Left ventricle myocardium inferior (tissue), 1 donor: ENCODE data around the gene ABR. TPM values are rescaled to one million over a fixed set of nuclear protein-coding genes. Genes with fewer than 3 reads are reported as not detected.
A peak's percentile ranks its signal among the peaks of the same experiment; 100 is the strongest.

ENCODE experiments used
- DNase-seq: peaks from one replicate; pipeline ENCODE4 v3.0.0-alpha.2; 2020
- H3K27ac ChIP-seq: fragments of 200-600 bp; replicated peaks from 2 replicates; pipeline ENCODE4 v1.8.0; 2021
- H3K27me3 ChIP-seq: fragments of 200-600 bp; 2 replicates; pipeline ENCODE4 v1.8.0; 2021; ENCODE audit warnings: low read depth
- H3K36me3 ChIP-seq: fragments of 200-600 bp; 2 replicates; pipeline ENCODE4 v1.8.0; 2021
- H3K4me1 ChIP-seq: fragments of 200-600 bp; 2 replicates; pipeline ENCODE4 v1.8.0; 2021
- H3K4me3 ChIP-seq: fragments of 200-600 bp; 2 replicates; pipeline ENCODE4 v1.8.0; 2021; ENCODE audit warnings: mild to moderate bottlenecking, moderate library complexity
- H3K9me3 ChIP-seq: fragments of 200-600 bp; replicated peaks from 2 replicates; pipeline ENCODE4 v1.8.0; 2021
- intact Hi-C: fragments of 100-400 bp; cut with micrococcal nuclease; formaldehyde crosslinking; loops from one replicate; pipeline ENCODE4 v1.11.0; 2022
- total RNA-seq: library from RNA; stranded (reverse); fragmentation: NEBNext Ultra II Directional; extraction: Animal tissue kit (Norgen Biotek cat#: 25700); gene quantifications from one replicate; pipeline ENCODE4 v1.2.1, GENCODE V29; 2021
- TF ChIP-seq, protein P1 (sequence below): fragments of 200-600 bp; IDR thresholded peaks from 2 replicates; pipeline ENCODE4 v1.8.0; 2021; ENCODE audit warnings: antibody characterized with exemption, mild to moderate bottlenecking, borderline replicate concordance
- donor health status: DM: no; HTN: yes; CAD: no; lungs with severe emphysema.

The ABR gene
- total RNA-seq, 1 donor from 2014 or later, result 170 TPM

DNA sequence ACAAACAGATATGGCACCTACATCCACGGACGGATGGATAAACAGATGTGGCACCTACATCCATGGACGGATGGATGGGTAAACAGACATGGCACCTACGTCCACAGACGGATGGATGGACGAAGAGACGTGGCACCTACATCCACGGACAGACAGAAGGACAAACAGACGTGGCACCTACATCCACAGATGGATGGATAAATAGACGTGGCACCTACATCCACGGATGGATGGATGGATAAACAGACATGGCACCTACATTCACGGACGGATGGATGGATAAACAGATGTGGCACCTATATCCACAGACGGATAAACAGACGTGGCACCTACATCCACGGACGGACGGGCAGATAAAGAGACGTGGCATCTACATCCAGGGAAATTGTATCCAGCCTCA lies 137.3 kb downstream of the ABR start:
- DNase-seq, result no peak
- peaks cover 17% of the 10 kb centered on the region for H3K36me3 ChIP-seq
- H3K9me3 ChIP-seq, result no peaks in the 10 kb centered on the region
- TF ChIP-seq, protein P1, sequence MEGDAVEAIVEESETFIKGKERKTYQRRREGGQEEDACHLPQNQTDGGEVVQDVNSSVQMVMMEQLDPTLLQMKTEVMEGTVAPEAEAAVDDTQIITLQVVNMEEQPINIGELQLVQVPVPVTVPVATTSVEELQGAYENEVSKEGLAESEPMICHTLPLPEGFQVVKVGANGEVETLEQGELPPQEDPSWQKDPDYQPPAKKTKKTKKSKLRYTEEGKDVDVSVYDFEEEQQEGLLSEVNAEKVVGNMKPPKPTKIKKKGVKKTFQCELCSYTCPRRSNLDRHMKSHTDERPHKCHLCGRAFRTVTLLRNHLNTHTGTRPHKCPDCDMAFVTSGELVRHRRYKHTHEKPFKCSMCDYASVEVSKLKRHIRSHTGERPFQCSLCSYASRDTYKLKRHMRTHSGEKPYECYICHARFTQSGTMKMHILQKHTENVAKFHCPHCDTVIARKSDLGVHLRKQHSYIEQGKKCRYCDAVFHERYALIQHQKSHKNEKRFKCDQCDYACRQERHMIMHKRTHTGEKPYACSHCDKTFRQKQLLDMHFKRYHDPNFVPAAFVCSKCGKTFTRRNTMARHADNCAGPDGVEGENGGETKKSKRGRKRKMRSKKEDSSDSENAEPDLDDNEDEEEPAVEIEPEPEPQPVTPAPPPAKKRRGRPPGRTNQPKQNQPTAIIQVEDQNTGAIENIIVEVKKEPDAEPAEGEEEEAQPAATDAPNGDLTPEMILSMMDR, result no peak
- peak overlapping the region; percentile 95 for H3K27ac ChIP-seq
- H3K4me3 ChIP-seq, result no peak overlapping the region
- H3K27me3 ChIP-seq, result no peaks in the 10 kb centered on the region
- peaks cover 96% of the 10 kb centered on the region for H3K4me1 ChIP-seq
- intact Hi-C loops, result no loop called here

DNA sequence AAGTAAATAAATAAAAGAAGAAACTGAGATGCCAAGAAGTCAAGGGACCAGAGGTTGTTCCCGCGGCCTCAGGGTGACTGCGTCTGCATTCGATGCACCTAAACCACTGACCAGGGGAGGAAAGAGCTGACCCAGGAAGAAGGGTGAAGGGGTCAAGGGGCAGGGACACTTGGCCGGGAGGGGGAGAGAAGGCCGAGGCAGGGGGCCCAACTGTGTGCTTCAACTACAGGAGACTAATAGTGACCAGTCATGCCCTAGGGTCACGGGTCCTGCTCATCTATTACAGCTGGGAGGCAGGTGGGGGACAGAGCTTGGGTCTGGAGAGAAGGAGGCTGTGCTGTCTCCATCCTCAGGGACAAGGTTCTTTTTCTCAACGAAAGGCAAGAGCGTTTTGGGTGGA lies 138.0 kb downstream of the ABR start:
- TF ChIP-seq, protein P1, result no peak
- Histone ChIP-seq H3K36me3 (peaks cover 21% of the 10 kb centered on the region), H3K27me3 (no peaks in the 10 kb centered on the region), H3K4me3 (no peak overlapping the region), H3K9me3 (no peaks in the 10 kb centered on the region), H3K27ac (peak overlapping the region; percentile 94), H3K4me1 (peaks cover 93% of the 10 kb centered on the region)
- DNase-seq, result peak; percentile 7
- intact Hi-C loops, result no loop called here

GRCh38 chr17:1040216-1040600 lies 139.6 kb downstream of the ABR start:
- H3K36me3 ChIP-seq, result peaks cover 21% of the 10 kb centered on the region
- H3K4me3 ChIP-seq, result peak overlapping the region; percentile 52
- intact Hi-C loops, result no loop called here
- H3K4me1 ChIP-seq, result peaks cover 91% of the 10 kb centered on the region
- DNase-seq, result no peak
- H3K9me3 ChIP-seq, result no peaks in the 10 kb centered on the region
- TF ChIP-seq, protein P1, result no peak
- H3K27me3 ChIP-seq, result no peaks in the 10 kb centered on the region
- peak overlapping the region; percentile 94 for H3K27ac ChIP-seq

DNA sequence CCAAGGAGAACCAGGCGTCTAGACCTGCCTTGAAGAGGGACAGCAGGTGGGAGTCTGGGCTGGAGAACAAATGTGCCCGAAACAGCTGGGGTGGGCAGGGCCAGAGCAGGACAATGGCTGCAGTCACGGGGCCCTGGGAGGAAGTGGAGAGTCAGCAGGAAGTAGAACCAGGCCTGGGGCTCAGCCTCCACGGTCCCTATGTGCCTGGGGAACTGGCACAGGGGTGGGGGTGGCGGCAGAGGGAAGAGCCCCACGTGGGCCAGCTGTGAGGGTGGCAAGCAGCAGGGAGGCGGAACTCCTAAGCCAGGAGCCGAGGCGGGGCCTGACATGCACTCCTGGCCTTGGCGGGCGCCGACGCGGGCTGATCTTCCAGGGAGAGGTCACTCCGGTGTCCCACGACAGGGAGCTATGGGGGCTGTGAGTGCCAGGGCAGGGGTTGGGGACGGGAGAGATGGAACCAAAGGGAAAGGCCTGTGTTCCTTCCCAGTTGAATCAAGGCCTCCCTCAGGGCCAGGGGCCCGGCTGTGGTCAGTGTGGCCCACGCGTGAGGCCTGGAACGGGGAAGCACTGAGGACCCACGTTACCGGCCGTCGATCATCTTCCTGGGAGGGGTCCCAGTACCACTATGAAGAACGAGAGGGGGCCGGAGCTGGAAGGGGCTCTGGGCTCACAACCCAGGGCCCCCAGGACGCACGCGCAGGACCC lies 140.1 kb downstream of the ABR start:
- peak overlapping the region; percentile 52 for H3K4me3 ChIP-seq
- peaks cover 86% of the 10 kb centered on the region for H3K4me1 ChIP-seq
- peaks cover 24% of the 10 kb centered on the region for H3K36me3 ChIP-seq
- peak; percentile 82 for DNase-seq
- no peaks in the 10 kb centered on the region for H3K9me3 ChIP-seq
- intact Hi-C loops, result no loop called here
- TF ChIP-seq, protein P1, result no peak
- H3K27me3 ChIP-seq, result no peaks in the 10 kb centered on the region
- H3K27ac ChIP-seq, result peak overlapping the region; percentile 94

- TF ChIP-seq, protein P1, result no peak
- Histone ChIP-seq H3K27ac (peak overlapping the region; percentile 94), H3K27me3 (no peaks in the 10 kb centered on the region), H3K9me3 (no peaks in the 10 kb centered on the region), H3K4me3 (peak overlapping the region; percentile 52), H3K36me3 (peaks cover 27% of the 10 kb centered on the region), H3K4me1 (peaks cover 82% of the 10 kb centered on the region)
- DNase-seq, result no peak
- intact Hi-C loops, result no loop called here
Measured at GRCh38 chr17:1039123-1039507, 140.7 kb downstream of the ABR start.
